ENCODE measurements around the gene PALLD.
"Not testable (repeated sequence)": the region's sequence is repeated elsewhere in the genome, so short reads cannot be mapped to it uniquely, and the experiment has no call there.

The PALLD gene

GRCh38 chr4:168908093-168908492, 411.2 kb downstream of the PALLD start:
- peak; percentile 4 for DNase-seq (ENCODE audit: low spot score)

- DNase-seq (ENCODE audit: low spot score) = no peak
Observed at GRCh38 chr4:168908851-168909273, 412.0 kb downstream of the PALLD start.

- no peak for DNase-seq (ENCODE audit: low spot score)
Observed at GRCh38 chr4:168914095-168914494, 417.2 kb downstream of the PALLD start.

GRCh38 chr4:168917138-168917779, 420.4 kb downstream of the PALLD start:
- peak; percentile 60 for DNase-seq (ENCODE audit: low spot score)

- no peak for DNase-seq (ENCODE audit: low spot score)
Observed at GRCh38 chr4:168919706-168920324, 423.0 kb downstream of the PALLD start.

- no peak for DNase-seq (ENCODE audit: low spot score)
Observed at GRCh38 chr4:168920441-168921065, 423.7 kb downstream of the PALLD start.

- DNase-seq (ENCODE audit: low spot score) = peak; percentile 84
Observed at GRCh38 chr4:168923526-168924194, 426.8 kb downstream of the PALLD start.

- DNase-seq (ENCODE audit: low spot score) = no peak
Observed at GRCh38 chr4:168924667-168925066, 427.8 kb downstream of the PALLD start.

GRCh38 chr4:168925789-168926490, 429.1 kb downstream of the PALLD start:
- no peak for DNase-seq (ENCODE audit: low spot score)

GRCh38 chr4:168928346-168928745, 431.5 kb downstream of the PALLD start:
- DNase-seq (ENCODE audit: low spot score) = no peak

- no peak for DNase-seq (ENCODE audit: low spot score)
Observed at GRCh38 chr4:168928875-168929274, 432.0 kb downstream of the PALLD start.

GRCh38 chr4:168930413-168931196, 433.8 kb downstream of the PALLD start:
- DNase-seq (ENCODE audit: low spot score) = no peak

- DNase-seq (ENCODE audit: low spot score) = no peak
Observed at GRCh38 chr4:168931215-168931650, 434.4 kb downstream of the PALLD start.

GRCh38 chr4:168932138-168932537, 435.3 kb downstream of the PALLD start:
- no peak for DNase-seq (ENCODE audit: low spot score)

- no peak for DNase-seq (ENCODE audit: low spot score)
Observed at GRCh38 chr4:168933423-168933822, 436.6 kb downstream of the PALLD start.

GRCh38 chr4:168937473-168937872, 440.6 kb downstream of the PALLD start:
- not testable (repeated sequence) for DNase-seq (ENCODE audit: low spot score)

- peak; percentile 17 for DNase-seq (ENCODE audit: low spot score)
Observed at GRCh38 chr4:168942985-168943384, 446.1 kb downstream of the PALLD start.

- no peak for DNase-seq (ENCODE audit: low spot score)
Observed at GRCh38 chr4:168945291-168945690, 448.4 kb downstream of the PALLD start.

GRCh38 chr4:168952821-168953246, 456.0 kb downstream of the PALLD start:
- not testable (repeated sequence) for DNase-seq (ENCODE audit: low spot score)

GRCh38 chr4:168955674-168956073, 458.8 kb downstream of the PALLD start:
- no peak for DNase-seq (ENCODE audit: low spot score)

GRCh38 chr4:168960716-168961115, 463.9 kb downstream of the PALLD start:
- no peak for DNase-seq (ENCODE audit: low spot score)
